GM19025 (cell line): ENCODE data around the gene MTUS2.
"Not testable (repeated sequence)": the region's sequence is repeated elsewhere in the genome, so short reads cannot be mapped to it uniquely, and the experiment has no call there.

Source experiments
- ATAC-seq: cut with Tn5 transposase; IDR thresholded peaks from one replicate; pipeline ENCODE4 v1.9.1; 2021; ENCODE audit warnings: mild to moderate bottlenecking, low read depth, moderate library complexity; ENCODE audit not compliant: unreplicated experiment

The MTUS2 gene

GRCh38 chr13:29202753-29203152, 382.6 kb downstream of the MTUS2 start:
- not testable (repeated sequence) for ATAC-seq

GRCh38 chr13:29204651-29205050, 384.5 kb downstream of the MTUS2 start:
- ATAC-seq, result no peak

GRCh38 chr13:29210676-29211075, 390.5 kb downstream of the MTUS2 start:
- no peak for ATAC-seq

- not testable (repeated sequence) for ATAC-seq
These were observed 391.0 kb downstream of the MTUS2 start for GRCh38 chr13:29211162-29211561.

GRCh38 chr13:29222458-29222857, 402.3 kb downstream of the MTUS2 start:
- ATAC-seq, result no peak

- ATAC-seq, result no peak
These were observed 404.1 kb downstream of the MTUS2 start for GRCh38 chr13:29224206-29224605.

- no peak for ATAC-seq
These were observed 407.4 kb downstream of the MTUS2 start for GRCh38 chr13:29227576-29227975.

GRCh38 chr13:29230299-29230845, 410.2 kb downstream of the MTUS2 start:
- no peak for ATAC-seq

GRCh38 chr13:29239653-29240525, 419.8 kb downstream of the MTUS2 start:
- ATAC-seq, result no peak

- no peak for ATAC-seq
These were observed 434.7 kb downstream of the MTUS2 start for GRCh38 chr13:29254626-29255370.

- ATAC-seq, result no peak
These were observed 435.4 kb downstream of the MTUS2 start for GRCh38 chr13:29255567-29255966.

GRCh38 chr13:29260684-29261083, 440.5 kb downstream of the MTUS2 start:
- ATAC-seq, result no peak

- ATAC-seq, result no peak
These were observed 446.1 kb downstream of the MTUS2 start for GRCh38 chr13:29266261-29266660.

GRCh38 chr13:29266756-29267733, 446.9 kb downstream of the MTUS2 start:
- ATAC-seq, result no peak

- no peak for ATAC-seq
These were observed 450.3 kb downstream of the MTUS2 start for GRCh38 chr13:29270271-29270985.

GRCh38 chr13:29271606-29272005, 451.5 kb downstream of the MTUS2 start:
- no peak for ATAC-seq

GRCh38 chr13:29279356-29280254, 459.5 kb downstream of the MTUS2 start:
- no peak for ATAC-seq

- no peak for ATAC-seq
These were observed 461.9 kb downstream of the MTUS2 start for GRCh38 chr13:29281932-29282495.
